H1 (cell line): ENCODE results near the gene JOSD2. TPM values are rescaled to one million over a fixed set of nuclear protein-coding genes. Genes with fewer than 3 reads are reported as not detected.

ENCODE experiments used
- BACH1 ChIP-seq: IDR thresholded peaks from 2 replicates; pipeline ENCODE4 v1.6.1; 2012; ENCODE audit warnings: low read length, improper control_type of control experiment
- BRCA1 ChIP-seq: IDR thresholded peaks from 2 replicates; pipeline ENCODE4 v1.6.1; 2012; ENCODE audit warnings: low read depth, low read length, improper control_type of control experiment
- CREB1 ChIP-seq: IDR thresholded peaks from 2 replicates; pipeline ENCODE4 v1.6.1; 2012; ENCODE audit warnings: inconsistent platforms
- HDAC2 ChIP-seq, 2 experiments: fragments of 300-600 bp in 1 of 2; sonication (generic) in 1 of 2; IDR thresholded peaks; 2 replicates each; pipeline ENCODE4 v1.6.1; 2011 to 2012; ENCODE audit warnings: low read depth in 2 of 2, low read length in 2 of 2, mild to moderate bottlenecking in 2 of 2, moderate library complexity in 2 of 2, borderline replicate concordance in 1 of 2, inconsistent platforms in 1 of 2
- HDAC6 ChIP-seq: IDR thresholded peaks from one replicate; pipeline ENCODE4 v1.7.1; 2012; ENCODE audit warnings: low read depth, mild to moderate bottlenecking, inconsistent platforms, low read length, moderate library complexity
- KDM5A ChIP-seq: fragments of 200-600 bp; IDR thresholded peaks from 2 replicates; pipeline ENCODE4 v1.7.1; 2012; ENCODE audit warnings: mild to moderate bottlenecking, low read length, inconsistent platforms, mixed read lengths
- NRF1 ChIP-seq: IDR thresholded peaks from 2 replicates; pipeline ENCODE4 v1.6.1; 2011; ENCODE audit warnings: mild to moderate bottlenecking, low read depth, low read length, improper control_type of control experiment
- RFX5 ChIP-seq: IDR thresholded peaks from 2 replicates; pipeline ENCODE4 v1.6.1; 2011; ENCODE audit warnings: low read depth, low read length, improper control_type of control experiment, borderline replicate concordance
- SAP30 ChIP-seq: fragments of 300-600 bp; sonication (generic); IDR thresholded peaks from 2 replicates; pipeline ENCODE4 v1.7.1; 2012; ENCODE audit warnings: low read length, moderate library complexity, mild to moderate bottlenecking, inconsistent platforms; ENCODE audit not compliant: insufficient read depth, insufficient replicate concordance
- SIN3A ChIP-seq, 2 experiments: IDR thresholded peaks in 1 of 2; conservative IDR thresholded peaks in 1 of 2; 2 replicates each; pipeline ENCODE4 v1.6.1; 2011 to 2012; ENCODE audit warnings: low read length in 2 of 2, improper control_type of control experiment in 1 of 2, low read depth in 1 of 2, mild to moderate bottlenecking in 1 of 2
- polyA plus RNA-seq, 7 experiments: library from polyadenylated mRNA; depleted of rRNA in 3 of 7; stranded (reverse) in 5 of 7; unstranded in 2 of 7; fragments of >200 nt in 5 of 7; fragments of 200-250 nt in 2 of 7; gene quantifications; 1 replicate in 5 of 7; 2 replicates in 1 of 7; 4 replicates in 1 of 7; pipeline versions ENCODE4 v1.2.1 to v1.2.3, GENCODE V29; 2011 to 2013; ENCODE audit warnings: missing spikeins in 2 of 7, mixed read lengths in 2 of 7
- total RNA-seq: library from RNA; stranded (reverse); fragmentation: NEBNext Ultra II Directional; extraction: Animal tissue kit (Norgen Biotek cat#: 25700); gene quantifications from 2 replicates; pipeline ENCODE4 v1.2.1, GENCODE V29; 2021

JOSD2 gene
- total and polyA plus RNA-seq, 2 of the 8 experiments (the other 6 are each of a cell fraction or from before 2014, with no cell fraction given) = 1.9 to 6.6 TPM

- no peak for TF ChIP-seq SIN3A (conservative IDR thresholded peaks at IDR 0.05 in 1 of 2, IDR thresholded peaks at IDR 0.05 in 1 of 2; ENCODE audit: low read depth in 1 of 2, low read length in 2 of 2)
- TF ChIP-seq BRCA1 = no peak
- no peak for TF ChIP-seq BACH1
- no peak for TF ChIP-seq NRF1
- no peak for TF ChIP-seq HDAC2 (IDR thresholded peaks at IDR 0.05; ENCODE audit: borderline replicate concordance in 1 of 2, low read depth in 2 of 2, low read length in 2 of 2)
- TF ChIP-seq SAP30 = no peak
- no peak for TF ChIP-seq RFX5
- TF ChIP-seq CREB1 = no peak
- TF ChIP-seq HDAC6 = no peak
- TF ChIP-seq KDM5A = no peak
Measured at GRCh38 chr19:50549059-50549926, 38.3 kb upstream of the JOSD2 start (continued).
